NT2/D1 (cell line): ENCODE measurements around the gene NAV1.

Experiments
- DNase-seq: peaks from one replicate; pipeline ENCODE4 v3.0.0-alpha.2; 2011; ENCODE audit warnings: low read depth, low spot score
- H3K27me3 ChIP-seq: 2 replicates; pipeline ENCODE4 v1.6.0; 2011; ENCODE audit warnings: mild to moderate bottlenecking; ENCODE audit not compliant: insufficient read length, insufficient read depth
- H3K36me3 ChIP-seq: 2 replicates; pipeline ENCODE4 v1.6.1; 2011; ENCODE audit warnings: mild to moderate bottlenecking, low read length, mixed read lengths; ENCODE audit not compliant: insufficient read depth, insufficient read length
- H3K4me1 ChIP-seq: 2 replicates; pipeline ENCODE4 v1.5.1; 2011; ENCODE audit not compliant: insufficient read depth, insufficient read length
- H3K4me3 ChIP-seq: 2 replicates; pipeline ENCODE4 v1.5.1; 2011; ENCODE audit warnings: low read depth; ENCODE audit not compliant: insufficient read length
- H3K9ac ChIP-seq: 2 replicates; pipeline ENCODE4 v1.6.0; 2011; ENCODE audit warnings: low read depth; ENCODE audit not compliant: insufficient read length
- H3K9me3 ChIP-seq: 2 replicates; pipeline ENCODE4 v1.5.1; 2011; ENCODE audit warnings: mild to moderate bottlenecking, low read length; ENCODE audit not compliant: insufficient read depth
- SUZ12 ChIP-seq: IDR thresholded peaks from 2 replicates; pipeline ENCODE4 v1.6.1; 2011; ENCODE audit not compliant: insufficient read length, insufficient read depth; ENCODE audit errors: extremely low read depth
- YY1 ChIP-seq: IDR thresholded peaks from 2 replicates; pipeline ENCODE4 v1.6.1; 2011; ENCODE audit not compliant: insufficient read length, insufficient read depth
- ZNF274 ChIP-seq: IDR thresholded peaks from 2 replicates; pipeline ENCODE4 v1.6.1; 2011; ENCODE audit warnings: mild to moderate bottlenecking, low read depth, low read length

The NAV1 gene

GRCh38 chr1:201510734-201511133 is 28.2 kb upstream of the NAV1 start:
- Histone ChIP-seq H3K9me3 (no peaks in the 10 kb centered on the region), H3K9ac (no peak overlapping the region), H3K36me3 (no peaks in the 10 kb centered on the region), H3K27me3 (peaks cover 4% of the 10 kb centered on the region), H3K4me1 (peaks cover 5% of the 10 kb centered on the region), H3K4me3 (no peak overlapping the region)
- TF ChIP-seq ZNF274 (no peak), SUZ12 (no peak), YY1 (no peak)
- no peak for DNase-seq

- TF ChIP-seq ZNF274 (no peak), SUZ12 (no peak), YY1 (no peak)
- H3K4me3 ChIP-seq: no peak overlapping the region
- DNase-seq: no peak
- H3K9ac ChIP-seq: peak overlapping the region; percentile 28
- H3K27me3 ChIP-seq: peaks cover 4% of the 10 kb centered on the region
- no peaks in the 10 kb centered on the region for H3K9me3 ChIP-seq
- peaks cover 3% of the 10 kb centered on the region for H3K4me1 ChIP-seq
- no peaks in the 10 kb centered on the region for H3K36me3 ChIP-seq
Measured at GRCh38 chr1:201511396-201511940, 27.5 kb upstream of the NAV1 start.

- DNase-seq: no peak
- H3K9me3 ChIP-seq: no peaks in the 10 kb centered on the region
- no peak overlapping the region for H3K4me3 ChIP-seq
- H3K9ac ChIP-seq: peak overlapping the region; percentile 21
- H3K4me1 ChIP-seq: peaks cover 3% of the 10 kb centered on the region
- TF ChIP-seq ZNF274: no peak
- no peak for TF ChIP-seq YY1
- no peak for TF ChIP-seq SUZ12
- H3K27me3 ChIP-seq: peaks cover 4% of the 10 kb centered on the region
- H3K36me3 ChIP-seq: no peaks in the 10 kb centered on the region
Measured at GRCh38 chr1:201511941-201512539, 26.9 kb upstream of the NAV1 start.

- Histone ChIP-seq H3K9ac (no peak overlapping the region), H3K4me1 (peaks cover 3% of the 10 kb centered on the region), H3K9me3 (no peaks in the 10 kb centered on the region), H3K4me3 (no peak overlapping the region), H3K36me3 (no peaks in the 10 kb centered on the region), H3K27me3 (no peaks in the 10 kb centered on the region)
- no peak for DNase-seq
- no peak for TF ChIP-seq YY1
- no peak for TF ChIP-seq SUZ12
- TF ChIP-seq ZNF274: no peak
Measured at GRCh38 chr1:201513498-201514243, 25.3 kb upstream of the NAV1 start.

GRCh38 chr1:201514466-201514865 is 24.5 kb upstream of the NAV1 start:
- peaks cover 3% of the 10 kb centered on the region for H3K4me1 ChIP-seq
- no peak for TF ChIP-seq YY1
- TF ChIP-seq SUZ12: no peak
- TF ChIP-seq ZNF274: no peak
- no peaks in the 10 kb centered on the region for H3K27me3 ChIP-seq
- H3K9ac ChIP-seq: no peak overlapping the region
- no peaks in the 10 kb centered on the region for H3K36me3 ChIP-seq
- no peak overlapping the region for H3K4me3 ChIP-seq
- DNase-seq: no peak
- no peaks in the 10 kb centered on the region for H3K9me3 ChIP-seq

- Histone ChIP-seq H3K4me3 (no peak overlapping the region), H3K27me3 (no peaks in the 10 kb centered on the region), H3K36me3 (no peaks in the 10 kb centered on the region), H3K4me1 (peaks cover 3% of the 10 kb centered on the region), H3K9ac (no peak overlapping the region), H3K9me3 (no peaks in the 10 kb centered on the region)
- no peak for DNase-seq
- TF ChIP-seq YY1 (no peak), SUZ12 (no peak), ZNF274 (no peak)
Measured at GRCh38 chr1:201515062-201515750, 23.7 kb upstream of the NAV1 start.

GRCh38 chr1:201515895-201516294 is 23.0 kb upstream of the NAV1 start:
- Histone ChIP-seq H3K9me3 (no peaks in the 10 kb centered on the region), H3K27me3 (no peaks in the 10 kb centered on the region), H3K4me1 (peaks cover 3% of the 10 kb centered on the region), H3K9ac (no peak overlapping the region), H3K36me3 (no peaks in the 10 kb centered on the region), H3K4me3 (no peak overlapping the region)
- TF ChIP-seq SUZ12 (no peak), ZNF274 (no peak), YY1 (no peak)
- no peak for DNase-seq
